ENCODE results near the gene NSMCE4A.
"Not testable (repeated sequence)": the region's sequence is repeated elsewhere in the genome, so short reads cannot be mapped to it uniquely, and the experiment has no call there.

Gene NSMCE4A

GRCh38 chr10:121935702-121936101 is 39.3 kb downstream of the NSMCE4A start:
- DNase-seq (ENCODE audit: low spot score): no peak

- not testable (repeated sequence) for DNase-seq (ENCODE audit: low spot score)
Measured at GRCh38 chr10:121930268-121931085, 44.5 kb downstream of the NSMCE4A start.

GRCh38 chr10:121929585-121930267 is 45.3 kb downstream of the NSMCE4A start:
- DNase-seq (ENCODE audit: low spot score): not testable (repeated sequence)

- peak; percentile 41 for DNase-seq (ENCODE audit: low spot score)
Measured at GRCh38 chr10:121928528-121928884, 46.5 kb downstream of the NSMCE4A start.

- peak; percentile 83 for DNase-seq (ENCODE audit: low spot score)
Measured at GRCh38 chr10:121927841-121928527, 47.0 kb downstream of the NSMCE4A start, which contains the start of gene ATE1. TSS of gene ATE1 (minus strand) at chr10:121928031. CDS start at chr10:121927949, 82 bp downstream.

- no peak for DNase-seq (ENCODE audit: low spot score)
Measured at GRCh38 chr10:121927318-121927840, 47.6 kb downstream of the NSMCE4A start.

GRCh38 chr10:121926671-121927317 is 48.2 kb downstream of the NSMCE4A start:
- peak; percentile 73 for DNase-seq (ENCODE audit: low spot score)

- DNase-seq (ENCODE audit: low spot score): no peak
Measured at GRCh38 chr10:121926157-121926556, 48.9 kb downstream of the NSMCE4A start.

- no peak for DNase-seq (ENCODE audit: low spot score)
Measured at GRCh38 chr10:121921238-121921931, 53.6 kb downstream of the NSMCE4A start.

- DNase-seq (ENCODE audit: low spot score): peak; percentile 71
Measured at GRCh38 chr10:121919666-121920065, 55.4 kb downstream of the NSMCE4A start.

- DNase-seq (ENCODE audit: low spot score): not testable (repeated sequence)
Measured at GRCh38 chr10:121918800-121919199, 56.2 kb downstream of the NSMCE4A start.

- no peak for DNase-seq (ENCODE audit: low spot score)
Measured at GRCh38 chr10:121914661-121915060, 60.4 kb downstream of the NSMCE4A start.

GRCh38 chr10:121911421-121911697 is 63.7 kb downstream of the NSMCE4A start:
- no peak for DNase-seq (ENCODE audit: low spot score)

GRCh38 chr10:121910673-121911420 is 64.2 kb downstream of the NSMCE4A start:
- DNase-seq (ENCODE audit: low spot score): no peak
